Mesendoderm (in vitro differentiated cells): ENCODE measurements around the gene KRTAP13-3.

Experiments used
- DNase-seq: peaks from one replicate; pipeline ENCODE4 v3.0.0; 2013
- H2AK5ac ChIP-seq: 2 replicates; pipeline ENCODE4 v1.6.1; 2013; ENCODE audit warnings: low read length, inconsistent platforms
- H2BK120ac ChIP-seq: 2 replicates; pipeline ENCODE4 v1.6.1; 2013; ENCODE audit warnings: low read depth, mild to moderate bottlenecking, low read length, moderate library complexity, mixed read lengths
- H2BK15ac ChIP-seq: replicated peaks from 2 replicates; pipeline ENCODE4 v1.6.1; 2013; ENCODE audit warnings: low read depth, mild to moderate bottlenecking, moderate library complexity
- H2BK5ac ChIP-seq: 2 replicates; pipeline ENCODE4 v1.6.1; 2013; ENCODE audit warnings: low read length, inconsistent platforms
- H3K18ac ChIP-seq: 2 replicates; pipeline ENCODE4 v1.6.1; 2013; ENCODE audit warnings: mild to moderate bottlenecking, low read length, mixed read lengths
- H3K23ac ChIP-seq: one replicate; pipeline ENCODE4 v1.6.1; 2013; ENCODE audit warnings: low read length
- H3K27ac ChIP-seq: 2 replicates; pipeline ENCODE4 v1.5.1; 2013; ENCODE audit warnings: low read depth, mild to moderate bottlenecking, inconsistent platforms, low read length, moderate library complexity
- H3K27me3 ChIP-seq: 2 replicates; pipeline ENCODE4 v1.6.1; 2013; ENCODE audit warnings: low read length, control low read depth, mild to moderate bottlenecking, inconsistent platforms; ENCODE audit not compliant: insufficient read depth, poor library complexity
- H3K36me3 ChIP-seq: 2 replicates; pipeline ENCODE4 v1.6.1; 2013; ENCODE audit warnings: low read length, inconsistent platforms; ENCODE audit not compliant: control insufficient read depth, insufficient read depth
- H3K4ac ChIP-seq: one replicate; pipeline ENCODE4 v1.6.1; 2013; ENCODE audit warnings: low read depth, mild to moderate bottlenecking, low read length, moderate library complexity
- H3K4me1 ChIP-seq: 2 replicates; pipeline ENCODE4 v1.6.1; 2013; ENCODE audit warnings: low read depth, low read length, inconsistent platforms; ENCODE audit not compliant: control insufficient read depth
- H3K4me2 ChIP-seq: 2 replicates; pipeline ENCODE4 v1.6.1; 2013; ENCODE audit warnings: low read length
- H3K4me3 ChIP-seq: 2 replicates; pipeline ENCODE4 v1.5.1; 2013; ENCODE audit warnings: mild to moderate bottlenecking, low read length
- H3K56ac ChIP-seq: one replicate; pipeline ENCODE4 v1.6.1; 2013; ENCODE audit warnings: low read length
- H3K79me1 ChIP-seq: 2 replicates; pipeline ENCODE4 v1.6.1; 2013; ENCODE audit warnings: low read length, inconsistent platforms
- H3K79me2 ChIP-seq: 2 replicates; pipeline ENCODE4 v1.6.1; 2013; ENCODE audit warnings: mild to moderate bottlenecking, low read length; ENCODE audit not compliant: control insufficient read depth, insufficient read depth
- H3K9ac ChIP-seq: 2 replicates; pipeline ENCODE4 v1.6.1; 2013; ENCODE audit warnings: low read length, inconsistent platforms
- H4K5ac ChIP-seq: one replicate; pipeline ENCODE4 v1.6.1; 2013; ENCODE audit warnings: low read length
- H4K8ac ChIP-seq: one replicate; pipeline ENCODE4 v1.6.1; 2013; ENCODE audit warnings: low read depth, mild to moderate bottlenecking, control low read depth, low read length, moderate library complexity
- WGBS: extraction: QIAGEN DNeasy Blood & Tissue Kit; methylation state at CpG from one replicate; pipeline ENCODE4 v1.1.7; 2013; ENCODE audit warnings: low lambda C conversion rate, missing lambda C conversion rate; ENCODE audit not compliant: insufficient coverage; ENCODE audit errors: extremely low coverage; 5-methylcytosine and 5-hydroxymethylcytosine counted together

The KRTAP13-3 gene

DNA sequence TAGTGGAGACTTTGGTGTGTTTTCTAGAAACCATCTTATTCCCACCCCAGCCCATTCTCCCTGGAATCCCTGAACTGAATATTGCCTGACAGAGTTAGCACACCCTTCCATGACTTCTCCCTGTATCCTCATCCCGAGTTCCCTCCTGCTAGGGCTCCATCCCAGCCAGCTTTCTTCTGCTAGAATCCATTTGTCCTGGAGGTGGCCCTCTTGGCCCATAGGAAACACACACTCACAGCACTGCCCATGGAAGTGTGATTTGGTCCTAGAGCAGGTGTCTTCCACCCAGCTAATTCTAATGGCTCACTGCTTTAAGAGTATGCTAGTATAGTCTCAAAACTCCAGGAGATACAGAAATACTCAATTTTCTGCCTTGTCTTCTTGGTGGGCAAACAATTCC, 18.5 kb upstream of the KRTAP13-3 start:
- Histone ChIP-seq H3K4me1 (no peaks in the 10 kb centered on the region), H3K56ac (no peak overlapping the region), H3K36me3 (no peaks in the 10 kb centered on the region), H3K4me3 (no peak overlapping the region), H2AK5ac (no peak overlapping the region), H3K79me1 (no peaks in the 10 kb centered on the region), H4K5ac (no peak overlapping the region), H2BK120ac (no peak overlapping the region), H3K18ac (no peak overlapping the region), H2BK15ac (no peak overlapping the region), H3K27ac (no peak overlapping the region), H3K4ac (no peak overlapping the region), H2BK5ac (no peak overlapping the region), H3K9ac (no peak overlapping the region), H3K23ac (no peak overlapping the region), H3K27me3 (no peaks in the 10 kb centered on the region), H4K8ac (no peak overlapping the region), H3K79me2 (no peaks in the 10 kb centered on the region), H3K4me2 (no peak overlapping the region)
- no CpG with 5 or more reads among the region's 1 CpG for WGBS
- peak; percentile 15 for DNase-seq

GRCh38 chr21:30443226-30443625, 17.5 kb upstream of the KRTAP13-3 start:
- Histone ChIP-seq H3K9ac (no peak overlapping the region), H2BK15ac (no peak overlapping the region), H3K79me1 (no peaks in the 10 kb centered on the region), H3K56ac (no peak overlapping the region), H3K27me3 (no peaks in the 10 kb centered on the region), H3K4me2 (no peak overlapping the region), H3K18ac (no peak overlapping the region), H3K4me3 (no peak overlapping the region), H3K79me2 (no peaks in the 10 kb centered on the region), H2AK5ac (no peak overlapping the region), H3K27ac (no peak overlapping the region), H4K5ac (no peak overlapping the region), H3K4me1 (no peaks in the 10 kb centered on the region), H3K36me3 (no peaks in the 10 kb centered on the region), H3K4ac (no peak overlapping the region), H2BK120ac (no peak overlapping the region), H4K8ac (no peak overlapping the region), H2BK5ac (no peak overlapping the region), H3K23ac (no peak overlapping the region)
- DNase-seq, result no peak

- Histone ChIP-seq H3K4me2 (no peak within 1 kb of the TSS), H3K27ac (no peak within 1 kb of the TSS), H3K9ac (no peak within 1 kb of the TSS), H3K4ac (no peak within 1 kb of the TSS), H3K4me3 (no peak within 1 kb of the TSS), H3K23ac (no peak within 1 kb of the TSS), H4K8ac (no peak within 1 kb of the TSS), H3K56ac (no peak within 1 kb of the TSS), H2BK15ac (no peak within 1 kb of the TSS), H2BK5ac (no peak within 1 kb of the TSS), H3K79me1 (no peaks in the 10 kb centered on the region), H4K5ac (no peak within 1 kb of the TSS), H3K4me1 (no peaks in the 10 kb centered on the region), H3K79me2 (no peaks in the 10 kb centered on the region), H2BK120ac (no peak within 1 kb of the TSS), H3K18ac (no peak within 1 kb of the TSS), H3K27me3 (no peaks in the 10 kb centered on the region), H2AK5ac (no peak within 1 kb of the TSS), H3K36me3 (no peaks in the 10 kb centered on the region)
- WGBS, result no CpG with 5 or more reads among the region's 5 CpGs
- no peak for DNase-seq
Measured at GRCh38 chr21:30439975-30440374, 14.2 kb upstream of the KRTAP13-3 start, which contains the start of gene KRTAP15-1. Gene KRTAP15-1 (plus strand): TSS chr21:30440275. CDS start chr21:30440328, 53 bp downstream.

DNA sequence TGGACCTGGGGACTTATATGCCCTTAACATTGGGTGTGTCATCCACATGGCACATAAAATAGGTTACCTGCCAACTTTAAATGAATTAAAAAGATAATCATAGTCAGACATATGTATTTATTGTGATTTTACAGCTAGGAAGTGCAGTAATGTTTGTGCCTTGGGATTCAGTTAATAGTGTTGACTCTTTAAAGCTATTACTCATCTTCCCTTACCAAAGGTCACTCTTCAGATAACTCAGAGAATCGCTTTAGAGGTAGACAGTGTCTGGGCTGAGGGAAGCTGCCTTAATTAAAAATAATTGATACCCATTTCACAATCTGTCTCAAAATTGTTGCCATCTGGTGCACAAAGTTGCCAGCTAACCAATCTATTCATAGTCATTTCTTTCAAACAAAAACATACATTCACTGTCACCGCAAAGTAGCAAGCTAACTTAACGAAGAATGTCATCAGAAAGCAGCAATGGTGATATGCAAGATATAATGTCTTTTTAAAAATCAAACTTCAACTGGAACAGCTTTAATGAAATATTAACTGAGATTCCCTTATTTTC, 11.4 kb upstream of the KRTAP13-3 start:
- no peak overlapping the region for H2BK15ac ChIP-seq

DNA sequence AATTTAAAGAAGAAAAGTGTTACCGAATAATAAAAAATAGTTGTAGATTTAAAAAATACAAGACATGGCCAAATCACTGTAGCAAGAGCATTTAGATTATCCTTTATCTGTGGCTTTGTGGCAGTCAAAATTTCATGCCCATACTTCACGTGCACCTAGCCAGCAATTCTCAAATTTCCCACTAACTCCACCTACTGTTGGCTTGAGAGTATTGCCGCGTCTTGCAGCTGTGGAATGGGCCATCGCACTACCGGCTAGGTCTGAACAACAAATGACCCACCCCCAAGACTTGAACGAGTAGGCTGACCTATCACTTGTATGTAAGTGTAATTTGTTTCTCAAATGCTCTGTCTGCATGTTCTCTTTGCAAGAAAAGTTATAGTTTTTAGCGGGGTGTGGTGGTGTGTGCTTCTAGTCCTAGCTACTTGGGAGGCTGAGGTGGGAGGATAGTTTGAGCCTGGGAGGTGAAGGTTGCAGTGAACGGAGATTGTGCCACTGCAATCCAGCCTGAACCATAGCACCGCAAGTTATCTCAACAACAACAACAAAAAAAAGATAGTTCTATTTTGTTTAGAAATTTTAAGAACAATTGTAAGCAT, 8.4 kb upstream of the KRTAP13-3 start:
- no peak overlapping the region for H3K4me2 ChIP-seq
- H2BK15ac ChIP-seq, result no peak overlapping the region
- H3K56ac ChIP-seq, result no peak overlapping the region
- no CpG with 5 or more reads among the region's 10 CpGs for WGBS
- no peak overlapping the region for H2BK5ac ChIP-seq
- no peaks in the 10 kb centered on the region for H3K79me2 ChIP-seq
- no peak overlapping the region for H2AK5ac ChIP-seq
- H3K36me3 ChIP-seq, result no peaks in the 10 kb centered on the region
- H3K23ac ChIP-seq, result no peak overlapping the region
- H3K4ac ChIP-seq, result no peak overlapping the region
- no peak overlapping the region for H3K27ac ChIP-seq
- H4K5ac ChIP-seq, result no peak overlapping the region
- no peak overlapping the region for H3K9ac ChIP-seq
- no peak overlapping the region for H3K18ac ChIP-seq
- no peak overlapping the region for H4K8ac ChIP-seq
- no peak overlapping the region for H2BK120ac ChIP-seq
- H3K27me3 ChIP-seq, result no peaks in the 10 kb centered on the region
- DNase-seq, result peak; percentile 83
- no peaks in the 10 kb centered on the region for H3K79me1 ChIP-seq
- no peaks in the 10 kb centered on the region for H3K4me1 ChIP-seq
- no peak overlapping the region for H3K4me3 ChIP-seq

More for the DNA sequence above, 11.4 kb upstream of the KRTAP13-3 start:
- no peak overlapping the region for H2BK5ac ChIP-seq
- no peak overlapping the region for H3K4me3 ChIP-seq
- DNase-seq, result no peak
- H3K56ac ChIP-seq, result no peak overlapping the region
- H3K36me3 ChIP-seq, result no peaks in the 10 kb centered on the region
- no peak overlapping the region for H3K23ac ChIP-seq
- H3K18ac ChIP-seq, result no peak overlapping the region
- H3K79me2 ChIP-seq, result no peaks in the 10 kb centered on the region
- H2AK5ac ChIP-seq, result no peak overlapping the region
- no peaks in the 10 kb centered on the region for H3K79me1 ChIP-seq
- no peak overlapping the region for H2BK120ac ChIP-seq
- WGBS, result no CpG with 5 or more reads among the region's 3 CpGs
- H3K4me1 ChIP-seq, result no peaks in the 10 kb centered on the region
- no peak overlapping the region for H3K4me2 ChIP-seq
- no peak overlapping the region for H3K4ac ChIP-seq
- no peak overlapping the region for H3K27ac ChIP-seq
- H4K5ac ChIP-seq, result no peak overlapping the region
- no peaks in the 10 kb centered on the region for H3K27me3 ChIP-seq
- H3K9ac ChIP-seq, result no peak overlapping the region
- H4K8ac ChIP-seq, result no peak overlapping the region

DNA sequence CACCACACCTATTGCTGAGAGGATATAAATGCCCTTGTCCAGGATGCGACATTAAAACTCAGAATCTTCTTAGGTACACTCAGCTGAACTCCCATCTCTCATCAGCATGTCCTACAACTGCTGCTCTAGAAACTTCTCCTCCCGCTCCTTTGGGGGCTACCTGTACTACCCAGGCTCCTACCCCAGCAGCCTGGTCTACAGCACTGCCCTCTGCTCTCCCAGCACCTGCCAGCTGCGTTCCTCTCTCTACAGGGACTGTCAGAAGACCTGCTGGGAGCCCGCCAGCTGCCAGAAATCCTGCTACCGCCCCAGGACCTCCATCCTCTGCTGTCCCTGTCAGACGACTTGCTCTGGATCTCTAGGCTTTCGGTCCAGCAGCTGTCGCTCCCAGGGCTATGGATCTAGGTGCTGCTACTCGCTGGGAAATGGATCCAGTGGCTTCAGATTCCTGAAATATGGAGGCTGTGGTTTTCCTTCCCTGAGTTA, 4.5 kb upstream of the KRTAP13-3 start, which contains the start of gene KRTAP13-4:
Gene KRTAP13-4 (plus strand): TSS at position 51 of the 486 bp plus-strand sequence. CDS start 56 bp downstream, at position 107.
- no peak within 1 kb of the TSS for H3K4me3 ChIP-seq
- H2BK120ac ChIP-seq, result no peak within 1 kb of the TSS
- no peak within 1 kb of the TSS for H2BK5ac ChIP-seq
- no peak within 1 kb of the TSS for H3K56ac ChIP-seq
- H3K36me3 ChIP-seq, result no peaks in the 10 kb centered on the region
- no peaks in the 10 kb centered on the region for H3K79me1 ChIP-seq
- H2AK5ac ChIP-seq, result no peak within 1 kb of the TSS
- no peak within 1 kb of the TSS for H3K23ac ChIP-seq
- H4K5ac ChIP-seq, result no peak within 1 kb of the TSS
- DNase-seq, result no peak
- no peak within 1 kb of the TSS for H4K8ac ChIP-seq
- H3K4me2 ChIP-seq, result no peak within 1 kb of the TSS
- H3K9ac ChIP-seq, result no peak within 1 kb of the TSS
- H3K27ac ChIP-seq, result no peak within 1 kb of the TSS
- H3K27me3 ChIP-seq, result no peaks in the 10 kb centered on the region
- no peak within 1 kb of the TSS for H2BK15ac ChIP-seq
- no peak within 1 kb of the TSS for H3K18ac ChIP-seq
- no peaks in the 10 kb centered on the region for H3K79me2 ChIP-seq
- no peak within 1 kb of the TSS for H3K4ac ChIP-seq
- whole genome bisulfite sequencing, result no CpG with 5 or more reads among the region's 9 CpGs
- H3K4me1 ChIP-seq, result no peaks in the 10 kb centered on the region
